ENCODE data around the gene DEFB132.

The DEFB132 gene

GRCh38 chr20:278181-278580 lies 20.7 kb downstream of the DEFB132 start:
- no peaks in the 10 kb centered on the region for H3K36me3 ChIP-seq

GRCh38 chr20:278607-279571 lies 21.4 kb downstream of the DEFB132 start:
- no peaks in the 10 kb centered on the region for H3K4me1 ChIP-seq
- H3K27me3 ChIP-seq, result no peaks in the 10 kb centered on the region
- no peak overlapping the region for H3K4me3 ChIP-seq (ENCODE audit: low read depth, low read length)
- no peaks in the 10 kb centered on the region for H3K9me3 ChIP-seq
- TF ChIP-seq CTCF (IDR thresholded peaks at IDR 0.05; ENCODE audit: low read depth, low read length), result no peak
- DNase-seq, result no peak
- no peaks in the 10 kb centered on the region for H3K36me3 ChIP-seq

More at GRCh38 chr20:278181-278580, 20.7 kb downstream of the DEFB132 start:
- TF ChIP-seq CTCF (IDR thresholded peaks at IDR 0.05; ENCODE audit: low read depth, low read length), result no peak
- no peaks in the 10 kb centered on the region for H3K27me3 ChIP-seq
- H3K4me3 ChIP-seq (ENCODE audit: low read depth, low read length), result no peak overlapping the region
- H3K9me3 ChIP-seq, result no peaks in the 10 kb centered on the region
- H3K4me1 ChIP-seq, result no peaks in the 10 kb centered on the region
- no peak for DNase-seq

DNA sequence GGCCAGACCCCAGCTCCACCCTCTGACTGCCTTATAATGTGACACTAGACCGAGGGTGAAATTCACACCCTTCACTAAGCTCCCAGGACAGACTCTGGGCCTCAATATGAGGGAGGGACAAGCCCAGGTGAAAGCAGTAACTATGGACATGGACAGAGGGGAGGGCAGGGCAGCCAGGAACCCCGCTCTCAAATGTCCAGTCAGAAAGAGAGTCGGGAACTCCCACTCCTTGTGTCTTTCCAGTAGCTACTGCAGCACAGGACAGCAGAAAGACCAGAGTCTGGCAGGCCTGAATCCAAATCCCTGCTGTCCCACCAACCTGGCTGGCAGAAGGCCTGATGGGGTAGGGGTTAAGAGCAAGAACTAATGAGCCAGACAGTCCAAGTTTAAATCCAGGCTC lies 26.6 kb downstream of the DEFB132 start:
- DNase-seq, result no peak
- no peaks in the 10 kb centered on the region for H3K4me1 ChIP-seq
- no peaks in the 10 kb centered on the region for H3K9me3 ChIP-seq
- H3K4me3 ChIP-seq (ENCODE audit: low read depth, low read length), result no peak overlapping the region
- no peak for TF ChIP-seq CTCF (IDR thresholded peaks at IDR 0.05; ENCODE audit: low read depth, low read length)
- no peaks in the 10 kb centered on the region for H3K36me3 ChIP-seq
- no peaks in the 10 kb centered on the region for H3K27me3 ChIP-seq

GRCh38 chr20:286508-286907 lies 29.0 kb downstream of the DEFB132 start:
- Histone ChIP-seq H3K9me3 (no peaks in the 10 kb centered on the region), H3K27me3 (no peaks in the 10 kb centered on the region), H3K4me1 (no peaks in the 10 kb centered on the region), H3K36me3 (no peaks in the 10 kb centered on the region), H3K4me3 (ENCODE audit: low read depth, low read length) (no peak overlapping the region)
- no peak for DNase-seq
- TF ChIP-seq CTCF (IDR thresholded peaks at IDR 0.05; ENCODE audit: low read depth, low read length), result no peak

- no peak for TF ChIP-seq CTCF (IDR thresholded peaks at IDR 0.05; ENCODE audit: low read depth, low read length)
- H3K27me3 ChIP-seq, result no peaks in the 10 kb centered on the region
- DNase-seq, result no peak
- H3K36me3 ChIP-seq, result no peaks in the 10 kb centered on the region
- H3K9me3 ChIP-seq, result no peaks in the 10 kb centered on the region
- no peak overlapping the region; the same call in 1 of the 2 replicates for H3K4me3 ChIP-seq (ENCODE audit: low read depth, low read length)
- H3K4me1 ChIP-seq, result no peaks in the 10 kb centered on the region
Observed at GRCh38 chr20:288956-289692, 31.6 kb downstream of the DEFB132 start.

All from BE2C (cell line).